ENCODE data around the gene KHDC1L. TPM values are rescaled to one million over a fixed set of nuclear protein-coding genes. Genes with fewer than 3 reads are reported as not detected.

KHDC1L gene
- polyA plus RNA-seq, 2 of the 4 experiments (the other 2 are of a cell fraction), result 0.31 to 0.49 TPM

DNA sequence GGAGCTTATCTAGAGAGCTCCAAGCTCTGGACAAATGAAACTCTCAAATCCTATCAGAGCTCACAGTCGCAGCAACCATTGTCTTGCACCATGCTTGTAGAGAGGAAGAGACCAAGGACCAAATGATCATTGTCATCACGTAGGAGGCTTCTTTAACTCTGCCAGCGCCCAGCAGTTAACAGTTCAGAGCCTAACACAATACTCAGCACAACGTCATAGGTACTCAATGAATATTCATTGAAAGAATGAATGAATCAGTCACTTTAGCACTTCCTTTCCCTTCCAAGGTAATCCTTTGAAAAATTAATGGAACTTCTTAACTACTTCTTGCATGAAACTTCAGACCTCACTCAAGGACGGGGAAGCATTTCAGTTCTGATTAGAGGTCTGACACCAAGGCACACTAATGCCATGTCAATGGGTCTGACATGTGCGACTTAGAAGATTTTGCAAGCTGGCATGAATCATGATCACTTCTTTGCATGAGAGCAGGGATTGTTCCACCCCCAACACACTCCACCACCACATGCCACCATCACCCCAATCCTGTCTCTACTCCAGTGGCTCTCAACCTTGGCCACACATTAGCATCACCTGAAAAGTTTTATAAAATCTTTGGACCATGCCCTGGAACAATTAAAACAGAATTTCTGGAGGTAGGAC lies 45.1 kb downstream of the KHDC1L start:
- POLR2A ChIA-PET, result no interaction called here
- peak overlapping the region; percentile 52 for H3K4me2 ChIP-seq
- no peak for FAIRE-seq
- CTCF ChIA-PET, result interaction anchor here (0.7 to 1.8 kb wide), 6 partner anchors 8 to 768 kb away, joined by 3 to 16 read pairs (median 3); no protein-coding TSS in a partner anchor
- 0 out of 6 replicates have a peak overlapping the region, but pooled peaks of 1 of the 2 experiments have one; percentile 24 for H3K27ac ChIP-seq
- no peak for DNase-seq (ENCODE audit: low read depth in 1 of 2, low spot score in 1 of 2)
- ATAC-seq, result no peak
- WGBS (ENCODE audit: missing lambda C conversion rate), result 44% methylated on average over 6 of the region's 6 CpGs
- no peaks in the 10 kb centered on the region for H3K9me3 ChIP-seq
- H3K4me1 ChIP-seq, result no peaks in the 10 kb centered on the region
- TF ChIP-seq EHMT2 (IDR thresholded peaks at IDR 0.05; ENCODE audit: low read depth) (no peak), RAD21 (conservative IDR thresholded peaks at IDR 0.05 in 1 of 2, IDR thresholded peaks at IDR 0.05 in 1 of 2) (no peak), ZFP36 (IDR thresholded peaks at IDR 0.05; ENCODE audit: borderline replicate concordance, partially characterized antibody) (no peak), MAFK (IDR thresholded peaks at IDR 0.05; ENCODE audit: partially characterized antibody) (peak; percentile 6)
- no peak overlapping the region for H3K4me3 ChIP-seq

DNA sequence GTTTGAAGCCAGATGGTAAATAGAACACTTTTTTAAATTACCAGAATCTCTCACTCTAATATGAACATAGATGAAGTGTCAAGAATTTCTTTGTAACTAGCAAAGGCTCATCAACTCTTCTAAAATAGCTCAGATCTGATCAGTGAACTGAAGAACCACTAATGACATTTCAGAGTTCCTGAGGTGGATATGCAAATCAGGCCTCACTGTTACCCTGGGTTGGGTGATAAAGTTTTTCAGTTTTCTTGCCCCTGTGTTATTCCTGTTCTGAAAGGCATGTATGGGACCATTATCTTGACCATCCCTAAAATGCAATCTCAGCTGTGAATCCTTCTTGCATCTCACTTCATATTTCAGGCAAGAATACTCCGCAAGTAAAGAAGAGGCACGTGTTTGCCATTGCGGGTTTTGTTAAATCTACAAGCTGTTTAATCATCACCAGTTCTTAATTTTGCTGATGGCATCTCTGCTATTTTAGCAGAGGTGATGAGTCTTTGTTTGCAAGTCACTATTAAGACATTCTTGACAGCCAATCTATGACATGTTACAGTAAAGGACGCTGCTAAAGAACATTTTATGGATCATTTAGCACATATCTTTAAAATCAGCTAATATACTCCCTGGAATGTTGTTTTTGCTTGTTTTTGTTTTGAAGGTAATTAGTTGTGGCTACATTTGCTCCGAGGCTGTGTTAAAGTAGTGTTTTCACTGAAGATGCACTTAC lies 47.9 kb downstream of the KHDC1L start:
- no peaks in the 10 kb centered on the region for H3K4me1 ChIP-seq
- H3K4me3 ChIP-seq, result no peak overlapping the region
- CTCF ChIA-PET, result interaction anchor here (1.3 to 1.6 kb wide), 2 partner anchors 561 to 765 kb away, joined by 5 read pairs; no protein-coding TSS in a partner anchor
- POLR2A ChIA-PET, result no interaction called here
- TF ChIP-seq FOXS1 (CRISPR knock-in tag; IDR thresholded peaks at IDR 0.05), result no peak
- no peak for TF ChIP-seq ZSCAN20 (CRISPR knock-in tag; IDR thresholded peaks at IDR 0.05)
- no peak for TF ChIP-seq JUN (IDR thresholded peaks at IDR 0.05)
- no peak for TF ChIP-seq CBX2 (IDR thresholded peaks at IDR 0.05; ENCODE audit: borderline replicate concordance, low read depth)
- no peak for TF ChIP-seq CBX8 (IDR thresholded peaks at IDR 0.05)
- TF ChIP-seq ZNF302 (CRISPR knock-in tag; IDR thresholded peaks at IDR 0.05), result no peak
- TF ChIP-seq NFE2L2 (conservative IDR thresholded peaks at IDR 0.05; ENCODE audit: low read length), result no peak
- TF ChIP-seq NR3C1 (IDR thresholded peaks at IDR 0.05), result no peak
- no peaks in the 10 kb centered on the region for H3K9me3 ChIP-seq
- no peak for ATAC-seq
- no peak for FAIRE-seq
- DNase-seq (ENCODE audit: low read depth in 1 of 2, low spot score in 1 of 2), result no peak
- WGBS (ENCODE audit: missing lambda C conversion rate), result 60% methylated on average over 5 of the region's 5 CpGs
- H3K27ac ChIP-seq, result no peak overlapping the region
- no peak overlapping the region for H3K4me2 ChIP-seq

DNA sequence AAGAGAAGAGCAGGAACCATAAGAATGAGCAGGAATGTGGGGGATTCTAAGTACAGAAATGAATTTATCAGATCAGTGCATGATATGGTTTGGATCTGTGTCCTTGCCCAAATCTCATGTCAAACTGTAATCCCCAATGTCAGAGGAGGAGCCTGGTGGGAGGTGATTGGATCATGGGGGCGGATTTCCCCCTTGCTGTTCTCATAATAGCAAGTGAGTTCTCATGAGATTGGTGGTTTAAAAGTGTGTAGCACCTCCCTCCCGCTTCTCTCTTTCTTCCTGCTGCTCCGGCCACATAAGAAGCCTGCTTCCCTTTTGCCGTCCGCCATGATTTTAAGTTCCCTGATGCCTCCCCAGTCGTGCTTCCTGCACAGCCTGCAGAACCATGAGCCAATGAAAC lies 49.2 kb downstream of the KHDC1L start:
- H3K4me2 ChIP-seq, result no peak overlapping the region
- CTCF ChIA-PET, result no interaction called here

More for the DNA sequence above, 49.2 kb downstream of the KHDC1L start:
- DNase-seq (ENCODE audit: low read depth in 1 of 2, low spot score in 1 of 2), result no peak
- no peak for ATAC-seq
- 58% methylated on average over 6 of the region's 6 CpGs for WGBS (ENCODE audit: missing lambda C conversion rate)
- no peak for FAIRE-seq
- H3K4me3 ChIP-seq, result no peak overlapping the region
- no peak for TF ChIP-seq FOSB (CRISPR knock-in tag; IDR thresholded peaks at IDR 0.05)
- TF ChIP-seq SMC3 (IDR thresholded peaks at IDR 0.05), result no peak
- no peak for TF ChIP-seq ATOH8 (CRISPR knock-in tag; IDR thresholded peaks at IDR 0.05; ENCODE audit: low read depth)
- TF ChIP-seq, protein P1, sequence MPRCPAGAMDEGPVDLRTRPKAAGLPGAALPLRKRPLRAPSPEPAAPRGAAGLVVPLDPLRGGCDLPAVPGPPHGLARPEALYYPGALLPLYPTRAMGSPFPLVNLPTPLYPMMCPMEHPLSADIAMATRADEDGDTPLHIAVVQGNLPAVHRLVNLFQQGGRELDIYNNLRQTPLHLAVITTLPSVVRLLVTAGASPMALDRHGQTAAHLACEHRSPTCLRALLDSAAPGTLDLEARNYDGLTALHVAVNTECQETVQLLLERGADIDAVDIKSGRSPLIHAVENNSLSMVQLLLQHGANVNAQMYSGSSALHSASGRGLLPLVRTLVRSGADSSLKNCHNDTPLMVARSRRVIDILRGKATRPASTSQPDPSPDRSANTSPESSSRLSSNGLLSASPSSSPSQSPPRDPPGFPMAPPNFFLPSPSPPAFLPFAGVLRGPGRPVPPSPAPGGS (IDR thresholded peaks at IDR 0.05), result no peak
- TF ChIP-seq MAFK (IDR thresholded peaks at IDR 0.05; ENCODE audit: partially characterized antibody), result no peak
- TF ChIP-seq, protein P2, sequence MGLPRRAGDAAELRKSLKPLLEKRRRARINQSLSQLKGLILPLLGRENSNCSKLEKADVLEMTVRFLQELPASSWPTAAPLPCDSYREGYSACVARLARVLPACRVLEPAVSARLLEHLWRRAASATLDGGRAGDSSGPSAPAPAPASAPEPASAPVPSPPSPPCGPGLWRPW (IDR thresholded peaks at IDR 0.05), result no peak
- no peak for TF ChIP-seq SREBF2 (IDR thresholded peaks at IDR 0.05)
- no peak for TF ChIP-seq GATA3 (IDR thresholded peaks at IDR 0.05; ENCODE audit: borderline replicate concordance)
- no peak for TF ChIP-seq ZNF302 (CRISPR knock-in tag; IDR thresholded peaks at IDR 0.05)
- no peak for TF ChIP-seq MYC (IDR thresholded peaks at IDR 0.05; ENCODE audit: borderline replicate concordance, low read length)
- TF ChIP-seq, protein P3, sequence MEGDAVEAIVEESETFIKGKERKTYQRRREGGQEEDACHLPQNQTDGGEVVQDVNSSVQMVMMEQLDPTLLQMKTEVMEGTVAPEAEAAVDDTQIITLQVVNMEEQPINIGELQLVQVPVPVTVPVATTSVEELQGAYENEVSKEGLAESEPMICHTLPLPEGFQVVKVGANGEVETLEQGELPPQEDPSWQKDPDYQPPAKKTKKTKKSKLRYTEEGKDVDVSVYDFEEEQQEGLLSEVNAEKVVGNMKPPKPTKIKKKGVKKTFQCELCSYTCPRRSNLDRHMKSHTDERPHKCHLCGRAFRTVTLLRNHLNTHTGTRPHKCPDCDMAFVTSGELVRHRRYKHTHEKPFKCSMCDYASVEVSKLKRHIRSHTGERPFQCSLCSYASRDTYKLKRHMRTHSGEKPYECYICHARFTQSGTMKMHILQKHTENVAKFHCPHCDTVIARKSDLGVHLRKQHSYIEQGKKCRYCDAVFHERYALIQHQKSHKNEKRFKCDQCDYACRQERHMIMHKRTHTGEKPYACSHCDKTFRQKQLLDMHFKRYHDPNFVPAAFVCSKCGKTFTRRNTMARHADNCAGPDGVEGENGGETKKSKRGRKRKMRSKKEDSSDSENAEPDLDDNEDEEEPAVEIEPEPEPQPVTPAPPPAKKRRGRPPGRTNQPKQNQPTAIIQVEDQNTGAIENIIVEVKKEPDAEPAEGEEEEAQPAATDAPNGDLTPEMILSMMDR (IDR thresholded peaks at IDR 0.05), result no peak
- H3K4me1 ChIP-seq, result no peaks in the 10 kb centered on the region
- H3K27ac ChIP-seq, result no peak overlapping the region
- POLR2A ChIA-PET, result no interaction called here
- no peaks in the 10 kb centered on the region for H3K9me3 ChIP-seq

Measured in A549 (cell line).